NCI-H1694 treated with DMSO at 0.1 percent for 48 hours (cell line): ENCODE results near the gene BSN.
"Not testable (repeated sequence)": the region's sequence is repeated elsewhere in the genome, so short reads cannot be mapped to it uniquely, and the experiment has no call there.

Experiments used
- DNase-seq: peaks from one replicate; lab custom pipeline; 2025; lab: John Stamatoyannopoulos, UW

Gene BSN

GRCh38 chr3:49674497-49674983 is 120.3 kb downstream of the BSN start:
- no peak for DNase-seq

GRCh38 chr3:49675912-49676311 is 121.6 kb downstream of the BSN start:
- no peak for DNase-seq

- DNase-seq: no peak
These were observed 126.4 kb downstream of the BSN start for GRCh38 chr3:49680493-49681231.

GRCh38 chr3:49681232-49681522 is 126.9 kb downstream of the BSN start:
- no peak for DNase-seq

- no peak for DNase-seq
These were observed 127.3 kb downstream of the BSN start for GRCh38 chr3:49681543-49681942.

- DNase-seq: no peak
These were observed 128.9 kb downstream of the BSN start for GRCh38 chr3:49683162-49683561.

GRCh38 chr3:49684453-49684852 is 130.2 kb downstream of the BSN start:
- not testable (repeated sequence) for DNase-seq

- not testable (repeated sequence) for DNase-seq
These were observed 130.8 kb downstream of the BSN start for GRCh38 chr3:49685103-49685502.

GRCh38 chr3:49685846-49686245 is 131.6 kb downstream of the BSN start:
- DNase-seq: not testable (repeated sequence)

- not testable (repeated sequence) for DNase-seq
These were observed 132.1 kb downstream of the BSN start for GRCh38 chr3:49686346-49686745.

GRCh38 chr3:49686769-49687423 is 132.6 kb downstream of the BSN start:
- not testable (repeated sequence) for DNase-seq

- not testable (repeated sequence) for DNase-seq
These were observed 133.1 kb downstream of the BSN start for GRCh38 chr3:49687424-49687795.

GRCh38 chr3:49688338-49689045 is 134.2 kb downstream of the BSN start:
- not testable (repeated sequence) for DNase-seq

GRCh38 chr3:49689046-49689907 is 135.0 kb downstream of the BSN start, which contains the start of the genes MST1 and RNF123:
MST1 (minus strand) TSS chr3:49689474; CDS start chr3:49688691, 783 bp downstream.
RNF123 (plus strand) TSS chr3:49689557; CDS start chr3:49691166, 1,609 bp downstream.
- DNase-seq: no peak

GRCh38 chr3:49689908-49690624 is 135.8 kb downstream of the BSN start:
- not testable (repeated sequence) for DNase-seq

- DNase-seq: not testable (repeated sequence)
These were observed 136.6 kb downstream of the BSN start for GRCh38 chr3:49690856-49691255.

GRCh38 chr3:49691481-49691880 is 137.2 kb downstream of the BSN start:
- not testable (repeated sequence) for DNase-seq

- not testable (repeated sequence) for DNase-seq
These were observed 140.3 kb downstream of the BSN start for GRCh38 chr3:49694409-49695070.

GRCh38 chr3:49695350-49696015 is 141.2 kb downstream of the BSN start:
- not testable (repeated sequence) for DNase-seq
